Measurements from ENCODE around the gene MYO16. TPM values are rescaled to one million over a fixed set of nuclear protein-coding genes. Genes with fewer than 3 reads are reported as not detected.

MYO16 gene
- total RNA-seq, 6 experiments from 2014 or later: not detected

GRCh38 chr13:108812661-108813060 is 183.2 kb downstream of the MYO16 start:
- DNase-seq: no peak
- Mint-ChIP-seq H3K4me1 (ENCODE audit: low read depth) (peaks cover 14% of the 10 kb centered on the region), H3K36me3 (ENCODE audit: low read depth) (0 out of 2 replicates have a peak, but pooled peaks cover 6% of the 10 kb centered on the region), H3K4me3 (no peak overlapping the region), H3K27me3 (ENCODE audit: insufficient read depth) (no peaks in the 10 kb centered on the region), H3K9me3 (peaks cover 26% of the 10 kb centered on the region), H3K27ac (no peak overlapping the region)
- TF ChIP-seq, protein P1, sequence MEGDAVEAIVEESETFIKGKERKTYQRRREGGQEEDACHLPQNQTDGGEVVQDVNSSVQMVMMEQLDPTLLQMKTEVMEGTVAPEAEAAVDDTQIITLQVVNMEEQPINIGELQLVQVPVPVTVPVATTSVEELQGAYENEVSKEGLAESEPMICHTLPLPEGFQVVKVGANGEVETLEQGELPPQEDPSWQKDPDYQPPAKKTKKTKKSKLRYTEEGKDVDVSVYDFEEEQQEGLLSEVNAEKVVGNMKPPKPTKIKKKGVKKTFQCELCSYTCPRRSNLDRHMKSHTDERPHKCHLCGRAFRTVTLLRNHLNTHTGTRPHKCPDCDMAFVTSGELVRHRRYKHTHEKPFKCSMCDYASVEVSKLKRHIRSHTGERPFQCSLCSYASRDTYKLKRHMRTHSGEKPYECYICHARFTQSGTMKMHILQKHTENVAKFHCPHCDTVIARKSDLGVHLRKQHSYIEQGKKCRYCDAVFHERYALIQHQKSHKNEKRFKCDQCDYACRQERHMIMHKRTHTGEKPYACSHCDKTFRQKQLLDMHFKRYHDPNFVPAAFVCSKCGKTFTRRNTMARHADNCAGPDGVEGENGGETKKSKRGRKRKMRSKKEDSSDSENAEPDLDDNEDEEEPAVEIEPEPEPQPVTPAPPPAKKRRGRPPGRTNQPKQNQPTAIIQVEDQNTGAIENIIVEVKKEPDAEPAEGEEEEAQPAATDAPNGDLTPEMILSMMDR (IDR thresholded peaks at IDR 0.05): no peak

- Mint-ChIP-seq H3K4me3 (no peak overlapping the region), H3K27me3 (ENCODE audit: insufficient read depth) (no peaks in the 10 kb centered on the region), H3K27ac (no peak overlapping the region), H3K9me3 (peaks cover 26% of the 10 kb centered on the region), H3K36me3 (ENCODE audit: low read depth) (0 out of 2 replicates have a peak, but pooled peaks cover 6% of the 10 kb centered on the region), H3K4me1 (ENCODE audit: low read depth) (peaks cover 5% of the 10 kb centered on the region; the same call in 1 of the 2 replicates)
- DNase-seq: no peak
- TF ChIP-seq, protein P1 (IDR thresholded peaks at IDR 0.05): no peak
These were observed 184.3 kb downstream of the MYO16 start for GRCh38 chr13:108813587-108814170.

GRCh38 chr13:108816375-108816774 is 187.0 kb downstream of the MYO16 start:
- H3K36me3 Mint-ChIP-seq (ENCODE audit: low read depth): no peaks in the 10 kb centered on the region
- DNase-seq: no peak
- TF ChIP-seq, protein P1 (IDR thresholded peaks at IDR 0.05): no peak
- H3K4me3 Mint-ChIP-seq: no peak overlapping the region
- no peaks in the 10 kb centered on the region for H3K27me3 Mint-ChIP-seq (ENCODE audit: insufficient read depth)
- H3K9me3 Mint-ChIP-seq: peaks cover 8% of the 10 kb centered on the region
- H3K4me1 Mint-ChIP-seq (ENCODE audit: low read depth): no peaks in the 10 kb centered on the region
- no peak overlapping the region for H3K27ac Mint-ChIP-seq

DNA sequence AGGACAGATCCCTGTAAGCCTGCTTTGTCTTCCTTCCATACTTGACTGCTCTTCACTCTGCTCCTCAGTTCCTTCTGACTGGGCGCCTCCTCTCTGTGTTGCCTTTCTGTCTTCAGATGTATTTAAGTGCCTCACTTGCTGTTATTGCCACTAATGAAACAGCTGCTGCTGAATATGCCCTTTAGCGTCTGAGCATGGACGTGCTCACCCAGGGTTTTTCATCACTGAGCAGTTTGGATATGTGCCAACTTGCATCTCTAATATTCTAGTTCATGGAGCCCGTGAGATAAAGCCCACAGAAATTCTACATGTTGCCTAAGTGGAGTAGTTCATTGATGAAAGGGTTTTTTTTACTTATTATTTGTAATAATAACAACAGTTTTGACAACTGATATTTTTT is 198.2 kb downstream of the MYO16 start:
- no peaks in the 10 kb centered on the region for H3K27me3 Mint-ChIP-seq (ENCODE audit: insufficient read depth)

GRCh38 chr13:108828086-108828815 is 198.8 kb downstream of the MYO16 start:
- DNase-seq: no peak
- H3K27me3 Mint-ChIP-seq (ENCODE audit: insufficient read depth): no peaks in the 10 kb centered on the region
- H3K27ac Mint-ChIP-seq: no peak overlapping the region
- H3K9me3 Mint-ChIP-seq: peaks cover 22% of the 10 kb centered on the region
- TF ChIP-seq, protein P1 (IDR thresholded peaks at IDR 0.05): no peak
- 0 out of 2 replicates have a peak, but pooled peaks cover 5% of the 10 kb centered on the region for H3K36me3 Mint-ChIP-seq (ENCODE audit: low read depth)
- H3K4me3 Mint-ChIP-seq: no peak overlapping the region
- H3K4me1 Mint-ChIP-seq (ENCODE audit: low read depth): peaks cover under 1% of the 10 kb centered on the region; the same call in 1 of the 2 replicates

More for the DNA sequence above, 198.2 kb downstream of the MYO16 start:
- H3K36me3 Mint-ChIP-seq (ENCODE audit: low read depth): 0 out of 2 replicates have a peak, but pooled peaks cover 5% of the 10 kb centered on the region
- no peak overlapping the region for H3K27ac Mint-ChIP-seq
- TF ChIP-seq, protein P1 (IDR thresholded peaks at IDR 0.05): no peak
- H3K4me1 Mint-ChIP-seq (ENCODE audit: low read depth): no peaks in the 10 kb centered on the region
- no peak for DNase-seq
- no peak overlapping the region for H3K4me3 Mint-ChIP-seq
- H3K9me3 Mint-ChIP-seq: peaks cover 22% of the 10 kb centered on the region

All from HFFc6 (cell line).